Activated T-helper 2 cell treated with anti-CD3 and anti-CD28 coated beads, Interferon-gamma antibody, Interleukin-2, Interleukin-4, amounts not matched to agents 10 μg/mL and 5 μg/mL and 100 μg/mL, durations not matched to agents 14 hours and 24 hours and 36 hours (primary cell): ENCODE measurements around the gene ZNF346. TPM values are rescaled to one million over a fixed set of nuclear protein-coding genes. Genes with fewer than 3 reads are reported as not detected.
"Not testable (repeated sequence)": the region's sequence is repeated elsewhere in the genome, so short reads cannot be mapped to it uniquely, and the experiment has no call there.

Experiments
- DNase-seq: peaks from one replicate; pipeline ENCODE4 v3.0.0; 2021; ENCODE audit warnings: low spot score
- H3K27ac Mint-ChIP-seq: one replicate; pipeline ENCODE4 v1.8.0; 2021; ENCODE audit warnings: mixed read lengths
- H3K27me3 Mint-ChIP-seq: one replicate; pipeline ENCODE4 v1.8.0; 2021; ENCODE audit warnings: low read depth, mixed read lengths
- H3K36me3 Mint-ChIP-seq: one replicate; pipeline ENCODE4 v1.8.0; 2021; ENCODE audit warnings: low read depth, mixed read lengths
- H3K4me1 Mint-ChIP-seq: one replicate; pipeline ENCODE4 v1.8.0; 2021; ENCODE audit warnings: low read depth, mixed read lengths
- H3K4me3 Mint-ChIP-seq: one replicate; pipeline ENCODE4 v1.8.0; 2021; ENCODE audit warnings: low read depth, mild to moderate bottlenecking, moderate library complexity, mixed read lengths
- H3K9me3 Mint-ChIP-seq: one replicate; pipeline ENCODE4 v1.8.0; 2021; ENCODE audit warnings: mixed read lengths
- intact Hi-C: fragments of 100-400 bp; cut with micrococcal nuclease; formaldehyde crosslinking; loops from one replicate; pipeline ENCODE4 v1.15.1; 2023
- total RNA-seq: library from RNA; stranded (reverse); gene quantifications from 2 replicates; pipeline ENCODE4 v1.2.3, GENCODE V29; 2022

ZNF346 gene
- total RNA-seq, 1 donor from 2014 or later, result 26.3 TPM

- H3K4me1 Mint-ChIP-seq, result no peaks in the 10 kb centered on the region
- H3K9me3 Mint-ChIP-seq, result no peaks in the 10 kb centered on the region
- no peaks in the 10 kb centered on the region for H3K27me3 Mint-ChIP-seq
- peaks cover 53% of the 10 kb centered on the region for H3K36me3 Mint-ChIP-seq
- no peak overlapping the region for H3K4me3 Mint-ChIP-seq
- no peak overlapping the region for H3K27ac Mint-ChIP-seq
- DNase-seq, result no peak
- intact Hi-C loops, result no loop called here
Measured at GRCh38 chr5:177045631-177046030, 23.1 kb downstream of the ZNF346 start.

- DNase-seq, H3K4me1 Mint-ChIP-seq, H3K9me3 Mint-ChIP-seq, H3K27me3 Mint-ChIP-seq, intact Hi-C loops, H3K27ac Mint-ChIP-seq, H3K4me3 Mint-ChIP-seq: not testable (repeated sequence)
- H3K36me3 Mint-ChIP-seq, result peaks cover 49% of the 10 kb centered on the region
Measured at GRCh38 chr5:177048531-177048930, 26.0 kb downstream of the ZNF346 start.

GRCh38 chr5:177049285-177049684 is 26.8 kb downstream of the ZNF346 start:
- Mint-ChIP-seq H3K9me3 (no peaks in the 10 kb centered on the region), H3K4me1 (no peaks in the 10 kb centered on the region), H3K27me3 (no peaks in the 10 kb centered on the region), H3K36me3 (peaks cover 44% of the 10 kb centered on the region), H3K27ac (no peak overlapping the region), H3K4me3 (no peak overlapping the region)
- intact Hi-C loops, result no loop called here
- no peak for DNase-seq

- H3K27me3 Mint-ChIP-seq, result no peaks in the 10 kb centered on the region
- peaks cover 21% of the 10 kb centered on the region for H3K36me3 Mint-ChIP-seq
- no peak overlapping the region for H3K4me3 Mint-ChIP-seq
- no peak overlapping the region for H3K27ac Mint-ChIP-seq
- no peak for DNase-seq
- intact Hi-C loops, result no loop called here
- no peaks in the 10 kb centered on the region for H3K4me1 Mint-ChIP-seq
- no peaks in the 10 kb centered on the region for H3K9me3 Mint-ChIP-seq
Measured at GRCh38 chr5:177064500-177065277, 42.2 kb downstream of the ZNF346 start.

GRCh38 chr5:177065491-177065890 is 43.0 kb downstream of the ZNF346 start:
- H3K27ac Mint-ChIP-seq, result no peak overlapping the region
- no peaks in the 10 kb centered on the region for H3K4me1 Mint-ChIP-seq
- H3K36me3 Mint-ChIP-seq, result peaks cover 18% of the 10 kb centered on the region
- intact Hi-C loops, result no loop called here
- H3K27me3 Mint-ChIP-seq, result no peaks in the 10 kb centered on the region
- no peak for DNase-seq
- no peaks in the 10 kb centered on the region for H3K9me3 Mint-ChIP-seq
- H3K4me3 Mint-ChIP-seq, result no peak overlapping the region

GRCh38 chr5:177066224-177066623 is 43.7 kb downstream of the ZNF346 start:
- no peak overlapping the region for H3K4me3 Mint-ChIP-seq
- no peak for DNase-seq
- intact Hi-C loops, result no loop called here
- H3K36me3 Mint-ChIP-seq, result peaks cover 18% of the 10 kb centered on the region
- no peaks in the 10 kb centered on the region for H3K9me3 Mint-ChIP-seq
- H3K27ac Mint-ChIP-seq, result no peak overlapping the region
- H3K4me1 Mint-ChIP-seq, result no peaks in the 10 kb centered on the region
- H3K27me3 Mint-ChIP-seq, result no peaks in the 10 kb centered on the region

- intact Hi-C loops, result no loop called here
- Mint-ChIP-seq H3K9me3 (no peaks in the 10 kb centered on the region), H3K27ac (no peak overlapping the region), H3K4me3 (no peak overlapping the region), H3K36me3 (peaks cover 15% of the 10 kb centered on the region), H3K27me3 (no peaks in the 10 kb centered on the region), H3K4me1 (peaks cover 2% of the 10 kb centered on the region)
- DNase-seq, result no peak
Measured at GRCh38 chr5:177067503-177067902, 45.0 kb downstream of the ZNF346 start.

GRCh38 chr5:177070536-177071191 is 48.2 kb downstream of the ZNF346 start:
- Mint-ChIP-seq H3K36me3 (no peaks in the 10 kb centered on the region), H3K27me3 (no peaks in the 10 kb centered on the region), H3K4me3 (no peak overlapping the region), H3K27ac (no peak overlapping the region), H3K4me1 (peaks cover 2% of the 10 kb centered on the region), H3K9me3 (no peaks in the 10 kb centered on the region)
- intact Hi-C loops, result loop anchor here (5.0 kb wide), 1 partner anchor 42 kb away; no protein-coding TSS in a partner anchor
- DNase-seq, result no peak

- Mint-ChIP-seq H3K27ac (no peak overlapping the region), H3K27me3 (no peaks in the 10 kb centered on the region), H3K36me3 (no peaks in the 10 kb centered on the region), H3K4me3 (no peak overlapping the region), H3K9me3 (no peaks in the 10 kb centered on the region), H3K4me1 (peaks cover 2% of the 10 kb centered on the region)
- peak; percentile 45 for DNase-seq
- intact Hi-C loops, result loop anchor here (5.0 kb wide), 1 partner anchor 40 kb away; no protein-coding TSS in a partner anchor
Measured at GRCh38 chr5:177071666-177072385, 49.3 kb downstream of the ZNF346 start.

GRCh38 chr5:177077335-177077734 is 54.8 kb downstream of the ZNF346 start:
- Mint-ChIP-seq H3K36me3 (no peaks in the 10 kb centered on the region), H3K27me3 (no peaks in the 10 kb centered on the region), H3K27ac (peak overlapping the region; percentile 32), H3K9me3 (no peaks in the 10 kb centered on the region), H3K4me3 (no peak overlapping the region), H3K4me1 (no peaks in the 10 kb centered on the region)
- intact Hi-C loops, result no loop called here
- DNase-seq, result no peak

- no peaks in the 10 kb centered on the region for H3K36me3 Mint-ChIP-seq
- no peak overlapping the region for H3K4me3 Mint-ChIP-seq
- no peaks in the 10 kb centered on the region for H3K9me3 Mint-ChIP-seq
- intact Hi-C loops, result no loop called here
- DNase-seq, result no peak
- no peaks in the 10 kb centered on the region for H3K4me1 Mint-ChIP-seq
- peaks cover 7% of the 10 kb centered on the region for H3K27me3 Mint-ChIP-seq
- H3K27ac Mint-ChIP-seq, result no peak overlapping the region
Measured at GRCh38 chr5:177079606-177080005, 57.1 kb downstream of the ZNF346 start.

- Mint-ChIP-seq H3K36me3 (no peaks in the 10 kb centered on the region), H3K4me1 (no peaks in the 10 kb centered on the region), H3K9me3 (no peaks in the 10 kb centered on the region), H3K4me3 (no peak overlapping the region), H3K27ac (no peak overlapping the region), H3K27me3 (peaks cover 10% of the 10 kb centered on the region)
- DNase-seq, result no peak
- intact Hi-C loops, result no loop called here
Measured at GRCh38 chr5:177080265-177080664, 57.8 kb downstream of the ZNF346 start.

GRCh38 chr5:177081859-177082258 is 59.4 kb downstream of the ZNF346 start:
- Mint-ChIP-seq H3K4me1 (peaks cover 2% of the 10 kb centered on the region), H3K27ac (no peak overlapping the region), H3K27me3 (peaks cover 15% of the 10 kb centered on the region), H3K36me3 (no peaks in the 10 kb centered on the region), H3K9me3 (no peaks in the 10 kb centered on the region), H3K4me3 (no peak overlapping the region)
- DNase-seq, result no peak
- intact Hi-C loops, result no loop called here
